Measurements from ENCODE around the gene AOPEP.

The AOPEP gene

DNA sequence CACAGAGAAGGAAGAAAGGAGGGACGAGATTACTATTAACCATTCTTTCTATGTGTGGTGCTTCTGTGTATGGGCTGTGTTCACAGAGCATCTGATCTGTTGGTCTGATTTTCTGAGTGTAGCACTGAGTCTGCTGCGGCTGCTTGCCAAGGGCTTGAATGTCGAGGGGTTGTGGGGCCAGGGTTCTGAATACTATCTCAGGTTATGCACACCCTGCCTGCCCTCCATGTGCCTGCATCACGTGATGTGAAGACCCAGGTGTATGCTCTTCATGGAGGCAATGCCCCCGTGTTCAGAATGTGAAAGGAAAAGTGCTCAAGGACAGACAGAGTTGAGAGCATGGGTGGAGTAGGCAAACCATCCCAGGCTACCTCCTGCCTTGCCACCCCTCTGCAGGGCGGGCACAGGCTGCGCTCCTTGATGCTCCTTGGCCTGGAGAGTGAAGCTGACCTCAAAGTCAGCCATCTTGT, 336.1 kb downstream of the AOPEP start (continued):
- TF ChIP-seq GLIS1 (tag by site-specific recombination; IDR thresholded peaks at IDR 0.05) (no peak), ZNF549 (tag by site-specific recombination; IDR thresholded peaks at IDR 0.05) (no peak), YY1 (tag by site-specific recombination; IDR thresholded peaks at IDR 0.05) (no peak)

DNA sequence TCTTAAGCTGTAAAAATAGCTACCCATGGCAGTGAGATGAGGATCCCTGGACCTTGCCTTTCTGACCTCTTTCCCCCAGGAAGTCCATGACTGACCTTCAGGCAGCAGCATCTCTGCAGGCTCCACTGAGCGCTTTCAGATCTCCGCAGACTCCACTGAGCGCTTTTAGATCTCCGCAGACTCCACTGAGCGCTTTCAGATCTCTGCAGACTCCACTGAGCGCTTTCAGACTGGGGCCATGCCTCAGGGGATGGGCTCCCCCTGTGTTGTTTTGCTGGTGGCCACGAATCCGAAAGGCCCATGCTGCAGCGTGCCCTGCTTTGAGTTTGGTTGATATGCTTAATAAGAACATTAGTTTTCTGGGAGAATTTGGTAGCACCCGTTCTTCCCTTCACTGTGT, 336.8 kb downstream of the AOPEP start:
- CTCF ChIA-PET = interaction anchor here (0.7 kb wide), 1 partner anchor 24 kb away, joined by 3 read pairs; no protein-coding TSS in a partner anchor
- Histone ChIP-seq H3K4me3 (ENCODE audit: low read depth, low read length) (no peak overlapping the region), H3K9me3 (ENCODE audit: control insufficient read depth, insufficient read depth, low read depth, low read length) (no peaks in the 10 kb centered on the region), H3K36me3 (ENCODE audit: control insufficient read depth in 2 of 2, insufficient read depth in 1 of 2, low read length in 2 of 2) (peaks cover 0 to 42% of the 10 kb centered on the region in 2 experiments; a peak in 1 of 3 replicates), H3K4me1 (ENCODE audit: control insufficient read depth, insufficient read depth, low read length) (peaks cover 11% of the 10 kb centered on the region), H3K27ac (ENCODE audit: extremely low read depth, low read depth, low read length) (no peak overlapping the region)
- TF ChIP-seq ZNF561 (tag by site-specific recombination; IDR thresholded peaks at IDR 0.05; ENCODE audit: borderline replicate concordance) (no peak), ZNF239 (tag by site-specific recombination; IDR thresholded peaks at IDR 0.05) (no peak), MZF1 (tag by site-specific recombination; IDR thresholded peaks at IDR 0.05; ENCODE audit: borderline replicate concordance) (no peak), ZNF211 (tag by site-specific recombination; IDR thresholded peaks at IDR 0.05; ENCODE audit: low read depth) (no peak)
- TF ChIP-seq, protein P1, sequence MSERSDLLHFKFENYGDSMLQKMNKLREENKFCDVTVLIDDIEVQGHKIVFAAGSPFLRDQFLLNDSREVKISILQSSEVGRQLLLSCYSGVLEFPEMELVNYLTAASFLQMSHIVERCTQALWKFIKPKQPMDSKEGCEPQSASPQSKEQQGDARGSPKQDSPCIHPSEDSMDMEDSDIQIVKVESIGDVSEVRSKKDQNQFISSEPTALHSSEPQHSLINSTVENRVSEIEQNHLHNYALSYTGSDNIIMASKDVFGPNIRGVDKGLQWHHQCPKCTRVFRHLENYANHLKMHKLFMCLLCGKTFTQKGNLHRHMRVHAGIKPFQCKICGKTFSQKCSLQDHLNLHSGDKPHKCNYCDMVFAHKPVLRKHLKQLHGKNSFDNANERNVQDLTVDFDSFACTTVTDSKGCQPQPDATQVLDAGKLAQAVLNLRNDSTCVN (tag by site-specific recombination; optimal IDR thresholded peaks at IDR 0.05) = no peak
- TF ChIP-seq, protein P2, sequence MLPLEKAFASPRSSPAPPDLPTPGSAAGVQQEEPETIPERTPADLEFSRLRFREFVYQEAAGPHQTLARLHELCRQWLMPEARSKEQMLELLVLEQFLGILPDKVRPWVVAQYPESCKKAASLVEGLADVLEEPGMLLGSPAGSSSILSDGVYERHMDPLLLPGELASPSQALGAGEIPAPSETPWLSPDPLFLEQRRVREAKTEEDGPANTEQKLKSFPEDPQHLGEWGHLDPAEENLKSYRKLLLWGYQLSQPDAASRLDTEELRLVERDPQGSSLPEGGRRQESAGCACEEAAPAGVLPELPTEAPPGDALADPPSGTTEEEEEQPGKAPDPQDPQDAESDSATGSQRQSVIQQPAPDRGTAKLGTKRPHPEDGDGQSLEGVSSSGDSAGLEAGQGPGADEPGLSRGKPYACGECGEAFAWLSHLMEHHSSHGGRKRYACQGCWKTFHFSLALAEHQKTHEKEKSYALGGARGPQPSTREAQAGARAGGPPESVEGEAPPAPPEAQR (tag by site-specific recombination; IDR thresholded peaks at IDR 0.05) = no peak
- POLR2A ChIA-PET = no interaction called here

DNA sequence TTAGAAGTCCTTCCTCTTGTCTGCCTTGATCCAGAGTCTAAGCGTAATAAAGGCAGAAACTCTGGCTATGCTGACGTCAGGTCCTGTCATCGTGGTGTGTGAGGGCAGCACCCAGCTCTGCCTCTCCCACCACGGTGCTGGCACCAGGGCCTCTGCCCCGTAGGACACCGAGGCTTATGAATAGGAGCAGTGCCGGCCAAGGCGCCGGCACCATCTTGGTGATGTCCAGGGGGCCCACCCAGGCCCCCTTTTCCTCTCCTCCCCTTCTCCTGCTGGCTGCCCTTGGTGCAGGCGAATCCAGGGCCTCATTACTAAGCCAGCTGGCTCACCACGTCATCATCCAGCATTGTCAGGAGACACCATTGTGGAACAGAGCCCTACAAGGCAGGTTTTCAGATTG, 338.7 kb downstream of the AOPEP start:
- H3K4me3 ChIP-seq (ENCODE audit: low read depth, low read length) = no peak overlapping the region
- no peaks in the 10 kb centered on the region for H3K9me3 ChIP-seq (ENCODE audit: control insufficient read depth, insufficient read depth, low read depth, low read length)
- TF ChIP-seq ZNF341 (tag by site-specific recombination; IDR thresholded peaks at IDR 0.05; ENCODE audit: low read depth) (no peak), ZIC2 (tag by site-specific recombination; IDR thresholded peaks at IDR 0.05) (no peak), ZBTB8A (tag by site-specific recombination; IDR thresholded peaks at IDR 0.05) (no peak), ZNF548 (tag by site-specific recombination; IDR thresholded peaks at IDR 0.05) (no peak), ZNF629 (tag by site-specific recombination; IDR thresholded peaks at IDR 0.05) (no peak), ZNF654 (tag by site-specific recombination; IDR thresholded peaks at IDR 0.05; ENCODE audit: low read depth) (no peak), ZNF184 (tag by site-specific recombination; IDR thresholded peaks at IDR 0.05) (no peak), SP2 (tag by site-specific recombination; IDR thresholded peaks at IDR 0.05) (no peak)
- TF ChIP-seq, protein P3, sequence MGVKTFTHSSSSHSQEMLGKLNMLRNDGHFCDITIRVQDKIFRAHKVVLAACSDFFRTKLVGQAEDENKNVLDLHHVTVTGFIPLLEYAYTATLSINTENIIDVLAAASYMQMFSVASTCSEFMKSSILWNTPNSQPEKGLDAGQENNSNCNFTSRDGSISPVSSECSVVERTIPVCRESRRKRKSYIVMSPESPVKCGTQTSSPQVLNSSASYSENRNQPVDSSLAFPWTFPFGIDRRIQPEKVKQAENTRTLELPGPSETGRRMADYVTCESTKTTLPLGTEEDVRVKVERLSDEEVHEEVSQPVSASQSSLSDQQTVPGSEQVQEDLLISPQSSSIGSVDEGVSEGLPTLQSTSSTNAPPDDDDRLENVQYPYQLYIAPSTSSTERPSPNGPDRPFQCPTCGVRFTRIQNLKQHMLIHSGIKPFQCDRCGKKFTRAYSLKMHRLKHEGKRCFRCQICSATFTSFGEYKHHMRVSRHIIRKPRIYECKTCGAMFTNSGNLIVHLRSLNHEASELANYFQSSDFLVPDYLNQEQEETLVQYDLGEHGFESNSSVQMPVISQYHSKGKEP (tag by site-specific recombination; IDR thresholded peaks at IDR 0.05) = no peak
- TF ChIP-seq, protein P4, sequence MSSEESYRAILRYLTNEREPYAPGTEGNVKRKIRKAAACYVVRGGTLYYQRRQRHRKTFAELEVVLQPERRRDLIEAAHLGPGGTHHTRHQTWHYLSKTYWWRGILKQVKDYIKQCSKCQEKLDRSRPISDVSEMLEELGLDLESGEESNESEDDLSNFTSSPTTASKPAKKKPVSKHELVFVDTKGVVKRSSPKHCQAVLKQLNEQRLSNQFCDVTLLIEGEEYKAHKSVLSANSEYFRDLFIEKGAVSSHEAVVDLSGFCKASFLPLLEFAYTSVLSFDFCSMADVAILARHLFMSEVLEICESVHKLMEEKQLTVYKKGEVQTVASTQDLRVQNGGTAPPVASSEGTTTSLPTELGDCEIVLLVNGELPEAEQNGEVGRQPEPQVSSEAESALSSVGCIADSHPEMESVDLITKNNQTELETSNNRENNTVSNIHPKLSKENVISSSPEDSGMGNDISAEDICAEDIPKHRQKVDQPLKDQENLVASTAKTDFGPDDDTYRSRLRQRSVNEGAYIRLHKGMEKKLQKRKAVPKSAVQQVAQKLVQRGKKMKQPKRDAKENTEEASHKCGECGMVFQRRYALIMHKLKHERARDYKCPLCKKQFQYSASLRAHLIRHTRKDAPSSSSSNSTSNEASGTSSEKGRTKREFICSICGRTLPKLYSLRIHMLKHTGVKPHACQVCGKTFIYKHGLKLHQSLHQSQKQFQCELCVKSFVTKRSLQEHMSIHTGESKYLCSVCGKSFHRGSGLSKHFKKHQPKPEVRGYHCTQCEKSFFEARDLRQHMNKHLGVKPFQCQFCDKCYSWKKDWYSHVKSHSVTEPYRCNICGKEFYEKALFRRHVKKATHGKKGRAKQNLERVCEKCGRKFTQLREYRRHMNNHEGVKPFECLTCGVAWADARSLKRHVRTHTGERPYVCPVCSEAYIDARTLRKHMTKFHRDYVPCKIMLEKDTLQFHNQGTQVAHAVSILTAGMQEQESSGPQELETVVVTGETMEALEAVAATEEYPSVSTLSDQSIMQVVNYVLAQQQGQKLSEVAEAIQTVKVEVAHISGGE (tag by site-specific recombination; conservative IDR thresholded peaks at IDR 0.05; ENCODE audit: low read depth) = no peak
- no peaks in the 10 kb centered on the region; the same call in 1 of the 2 replicates for H3K4me1 ChIP-seq (ENCODE audit: control insufficient read depth, insufficient read depth, low read length)
- no peak overlapping the region for H3K27ac ChIP-seq (ENCODE audit: extremely low read depth, low read depth, low read length)
- ChIA-PET POLR2A (no interaction called here), CTCF (interaction anchor here (0.9 kb wide), 1 partner anchor 24 kb away, joined by 5 read pairs; no protein-coding TSS in a partner anchor)
- peaks cover 0 to 42% of the 10 kb centered on the region in 2 experiments; a peak in 1 of 3 replicates for H3K36me3 ChIP-seq (ENCODE audit: control insufficient read depth in 2 of 2, insufficient read depth in 1 of 2, low read length in 2 of 2)

Measured in HEK293 (cell line).